Neuronal stem cell (in vitro differentiated cells): ENCODE results near the gene VARS2.
"Not testable (repeated sequence)": the region's sequence is repeated elsewhere in the genome, so short reads cannot be mapped to it uniquely, and the experiment has no call there.

Experiments used
- DNase-seq: peaks from one replicate; pipeline ENCODE4 v3.0.0-alpha.2; 2013; ENCODE audit warnings: low spot score
- H2AFZ ChIP-seq: one replicate; pipeline ENCODE4 v1.6.1; 2013; ENCODE audit warnings: mild to moderate bottlenecking, low read length, inconsistent platforms
- H2AK5ac ChIP-seq: 2 replicates; pipeline ENCODE4 v1.6.1; 2013; ENCODE audit warnings: low read depth, mild to moderate bottlenecking, inconsistent platforms, low read length, moderate library complexity, mixed read lengths
- H2BK120ac ChIP-seq: 2 replicates; pipeline ENCODE4 v1.6.1; 2013; ENCODE audit warnings: low read depth, mild to moderate bottlenecking, inconsistent platforms, low read length, moderate library complexity, mixed read lengths
- H2BK12ac ChIP-seq: one replicate; pipeline ENCODE4 v1.6.1; 2013; ENCODE audit warnings: low read length, inconsistent platforms
- H2BK15ac ChIP-seq: 2 replicates; pipeline ENCODE4 v1.6.1; 2013; ENCODE audit warnings: mild to moderate bottlenecking, low read length, inconsistent platforms, mixed read lengths
- H2BK5ac ChIP-seq: one replicate; pipeline ENCODE4 v1.6.1; 2013; ENCODE audit warnings: inconsistent platforms, mild to moderate bottlenecking, low read length, moderate library complexity
- H3K14ac ChIP-seq: one replicate; pipeline ENCODE4 v1.6.1; 2013; ENCODE audit warnings: low read length, inconsistent platforms
- H3K18ac ChIP-seq: 2 replicates; pipeline ENCODE4 v1.6.1; 2013; ENCODE audit warnings: low read length, inconsistent platforms
- H3K23ac ChIP-seq: 2 replicates; pipeline ENCODE4 v1.6.1; 2013; ENCODE audit warnings: low read depth, mild to moderate bottlenecking, mixed read lengths, low read length, inconsistent platforms; ENCODE audit not compliant: poor library complexity
- H3K27ac ChIP-seq: replicated peaks from 3 replicates; pipeline ENCODE4 v1.5.1; 2013; ENCODE audit warnings: low read length, inconsistent platforms
- H3K27me3 ChIP-seq, 3 experiments: 2 replicates each; pipeline ENCODE4 v1.6.1; 2013; ENCODE audit warnings: low read length in 3 of 3, mild to moderate bottlenecking in 2 of 3, inconsistent platforms in 1 of 3, low read depth in 1 of 3, mixed read lengths in 1 of 3, moderate library complexity in 1 of 3; ENCODE audit not compliant: control insufficient read depth in 3 of 3, insufficient read depth in 3 of 3
- H3K36me3 ChIP-seq, 2 donors: replicated peaks in 1 of 2; 2 replicates each; pipeline ENCODE4 v1.6.1; 2013; ENCODE audit warnings: low read length in 2 of 2; ENCODE audit not compliant: control insufficient read depth in 2 of 2, insufficient read depth in 2 of 2
- H3K4ac ChIP-seq: 2 replicates; pipeline ENCODE4 v1.6.1; 2013; ENCODE audit warnings: inconsistent platforms, mild to moderate bottlenecking, low read length, moderate library complexity
- H3K4me1 ChIP-seq, 2 donors: 1 replicate in 1 of 2; 2 replicates in 1 of 2; pipeline ENCODE4 v1.6.1; 2013; ENCODE audit warnings: low read length in 2 of 2, low read depth in 1 of 2; ENCODE audit not compliant: control insufficient read depth in 2 of 2, insufficient read depth in 1 of 2
- H3K4me2 ChIP-seq: one replicate; pipeline ENCODE4 v1.6.1; 2013; ENCODE audit warnings: mild to moderate bottlenecking, low read length, inconsistent platforms; ENCODE audit not compliant: insufficient read depth, poor library complexity, severe bottlenecking
- H3K4me3 ChIP-seq, 2 donors: 2 replicates each; pipeline ENCODE4 v1.5.1; 2013; ENCODE audit warnings: low read length in 2 of 2, mild to moderate bottlenecking in 2 of 2, inconsistent platforms in 1 of 2, moderate library complexity in 1 of 2
- H3K79me1 ChIP-seq: one replicate; pipeline ENCODE4 v1.6.1; 2013; ENCODE audit warnings: low read depth, mild to moderate bottlenecking, inconsistent platforms, low read length, moderate library complexity
- H3K9ac ChIP-seq: one replicate; pipeline ENCODE4 v1.6.1; 2013; ENCODE audit warnings: mild to moderate bottlenecking, low read depth, low read length, inconsistent platforms; ENCODE audit not compliant: poor library complexity
- H3K9me3 ChIP-seq, 2 donors: replicated peaks in 1 of 2; 2 replicates each; pipeline versions ENCODE3 to v1.6.1; 2013; ENCODE audit warnings: low read length in 2 of 2, mild to moderate bottlenecking in 2 of 2, inconsistent platforms in 1 of 2, low read depth in 1 of 2, mixed read lengths in 1 of 2, moderate library complexity in 1 of 2; ENCODE audit not compliant: control insufficient read depth in 2 of 2, insufficient read depth in 1 of 2
- H4K8ac ChIP-seq: one replicate; pipeline ENCODE4 v1.6.1; 2013; ENCODE audit warnings: low read depth, mild to moderate bottlenecking, inconsistent platforms, low read length, moderate library complexity
- H4K91ac ChIP-seq: one replicate; pipeline ENCODE4 v1.6.1; 2013; ENCODE audit warnings: low read length, low read depth, mild to moderate bottlenecking, inconsistent platforms; ENCODE audit not compliant: poor library complexity
- WGBS, 2 donors: extraction: QIAGEN DNeasy Blood & Tissue Kit; methylation state at CpG; one replicate each; pipeline ENCODE4 v1.1.7; 2013; ENCODE audit warnings: missing lambda C conversion rate in 2 of 2, mixed read lengths in 1 of 2; ENCODE audit not compliant: insufficient read length in 2 of 2, insufficient replicate concordance in 1 of 2; ENCODE audit errors: extremely low coverage in 2 of 2; 5-methylcytosine and 5-hydroxymethylcytosine counted together

Gene VARS2

GRCh38 chr6:30900863-30901417, 13.1 kb upstream of the VARS2 start:
- Histone ChIP-seq H3K36me3 (peaks cover 39 to 50% of the 10 kb centered on the region in 2 donors), H3K18ac (no peak overlapping the region), H2BK12ac (no peak overlapping the region), H2BK5ac (no peak overlapping the region), H3K4me3 (no peak overlapping the region), H4K91ac (no peak overlapping the region), H3K4me2 (no peak overlapping the region), H3K23ac (no peak overlapping the region), H3K27me3 (no peaks in the 10 kb centered on the region), H2AK5ac (no peak overlapping the region), H3K14ac (no peak overlapping the region), H3K4ac (no peak overlapping the region), H4K8ac (no peak overlapping the region), H3K79me1 (no peaks in the 10 kb centered on the region), H3K9me3 (no peaks in the 10 kb centered on the region), H3K9ac (no peak overlapping the region), H2AFZ (no peak overlapping the region), H2BK15ac (no peak overlapping the region), H3K4me1 (peaks cover 0 to 5% of the 10 kb centered on the region in 2 donors), H3K27ac (no peak overlapping the region), H2BK120ac (no peak overlapping the region)
- no peak for DNase-seq
- WGBS, 2 donors, result no CpG with 5 or more reads among the region's 1 CpG

- H3K4me3 ChIP-seq, result no peak overlapping the region
- no peak for DNase-seq
- H3K4ac ChIP-seq, result no peak overlapping the region
- H3K14ac ChIP-seq, result no peak overlapping the region
- H2BK120ac ChIP-seq, result no peak overlapping the region
- H3K79me1 ChIP-seq, result no peaks in the 10 kb centered on the region
- H3K23ac ChIP-seq, result no peak overlapping the region
- H2AFZ ChIP-seq, result no peak overlapping the region
- no peak overlapping the region for H4K91ac ChIP-seq
- H2BK12ac ChIP-seq, result no peak overlapping the region
- no peak overlapping the region for H4K8ac ChIP-seq
- H3K27ac ChIP-seq, result no peak overlapping the region
- peaks cover 35 to 45% of the 10 kb centered on the region in 2 donors for H3K36me3 ChIP-seq
- H3K4me1 ChIP-seq, result peaks cover 0 to 2% of the 10 kb centered on the region in 2 donors
- H3K27me3 ChIP-seq, result no peaks in the 10 kb centered on the region
- no peak overlapping the region for H3K18ac ChIP-seq
- H3K9me3 ChIP-seq, result no peaks in the 10 kb centered on the region
- H2BK15ac ChIP-seq, result no peak overlapping the region
- H2BK5ac ChIP-seq, result no peak overlapping the region
- no peak overlapping the region for H3K9ac ChIP-seq
- no peak overlapping the region for H3K4me2 ChIP-seq
- H2AK5ac ChIP-seq, result no peak overlapping the region
These were observed 12.6 kb upstream of the VARS2 start for GRCh38 chr6:30901436-30901835.

- Histone ChIP-seq H3K36me3 (peaks cover 30 to 37% of the 10 kb centered on the region in 2 donors), H2AK5ac (peak overlapping the region; percentile 11), H3K27ac (peak overlapping the region; percentile 4), H3K18ac (peak overlapping the region; percentile 9)
- H4K91ac ChIP-seq, H3K14ac ChIP-seq, H3K9ac ChIP-seq, H3K27me3 ChIP-seq, H2BK12ac ChIP-seq, H3K4me2 ChIP-seq, H2AFZ ChIP-seq, H3K9me3 ChIP-seq, H4K8ac ChIP-seq, DNase-seq, H3K4me1 ChIP-seq, H2BK15ac ChIP-seq, H2BK120ac ChIP-seq, H3K79me1 ChIP-seq, H3K4me3 ChIP-seq, H2BK5ac ChIP-seq, H3K23ac ChIP-seq, H3K4ac ChIP-seq: not testable (repeated sequence)
- no CpG with 5 or more reads among the region's 9 CpGs for WGBS, 2 donors
These were observed 11.8 kb upstream of the VARS2 start for GRCh38 chr6:30902196-30902595.

- Histone ChIP-seq H3K14ac (no peak overlapping the region), H2BK15ac (no peak overlapping the region), H3K79me1 (no peaks in the 10 kb centered on the region), H2BK12ac (no peak overlapping the region), H3K18ac (no peak overlapping the region), H3K27me3 (no peaks in the 10 kb centered on the region), H3K9me3 (no peaks in the 10 kb centered on the region), H3K4me2 (no peak overlapping the region), H2AFZ (no peak overlapping the region), H2BK120ac (no peak overlapping the region), H2BK5ac (no peak overlapping the region), H3K36me3 (peaks cover 25 to 32% of the 10 kb centered on the region in 2 donors), H3K9ac (no peak overlapping the region), H3K23ac (no peak overlapping the region), H2AK5ac (peak overlapping the region; percentile 2), H3K4me3 (no peak overlapping the region), H4K8ac (no peak overlapping the region), H3K27ac (no peak overlapping the region), H3K4ac (no peak overlapping the region), H3K4me1 (peaks cover 0 to 2% of the 10 kb centered on the region in 2 donors), H4K91ac (no peak overlapping the region)
- WGBS, 2 donors, result no CpG with 5 or more reads among the region's 5 CpGs
- no peak for DNase-seq
These were observed 11.3 kb upstream of the VARS2 start for GRCh38 chr6:30902709-30903108.
